IPS-18c (cell line): ENCODE measurements around the gene WBP1.
A peak's percentile ranks its signal among the peaks of the same experiment; 100 is the strongest.
"Not testable (repeated sequence)": the region's sequence is repeated elsewhere in the genome, so short reads cannot be mapped to it uniquely, and the experiment has no call there.

ENCODE experiments used
- H3K4me3 ChIP-seq: 2 replicates; pipeline ENCODE4 v1.7.0; 2013; ENCODE audit warnings: low read depth, mild to moderate bottlenecking, low read length, moderate library complexity; ENCODE audit not compliant: insufficient read depth
- H3K9me3 ChIP-seq: one replicate; pipeline ENCODE4 v1.6.1; 2013; ENCODE audit warnings: mild to moderate bottlenecking, low read length, moderate library complexity; ENCODE audit not compliant: control insufficient read depth, insufficient read depth

WBP1 gene

GRCh38 chr2:74441690-74442482 is 16.4 kb upstream of the WBP1 start, which contains the start of gene RTKN:
TSS of gene RTKN (minus strand) at chr2:74441937. CDS start at chr2:74441816, 121 bp downstream.
- H3K4me3 ChIP-seq: peak within 1 kb of the TSS; percentile 92

GRCh38 chr2:74442483-74443297 is 15.5 kb upstream of the WBP1 start:
- peak overlapping the region; percentile 92 for H3K4me3 ChIP-seq
- H3K9me3 ChIP-seq: not testable (repeated sequence)

More at GRCh38 chr2:74441690-74442482, 16.4 kb upstream of the WBP1 start, which contains the start of gene RTKN:
- H3K9me3 ChIP-seq: no peaks in the 10 kb centered on the region

- Histone ChIP-seq H3K9me3 (no peaks in the 10 kb centered on the region), H3K4me3 (no peak overlapping the region)
Measured at GRCh38 chr2:74444498-74445318, 13.5 kb upstream of the WBP1 start.

GRCh38 chr2:74447230-74447999 is 10.8 kb upstream of the WBP1 start:
- Histone ChIP-seq H3K4me3 (no peak overlapping the region), H3K9me3 (no peaks in the 10 kb centered on the region)

- Histone ChIP-seq H3K4me3 (no peak overlapping the region), H3K9me3 (no peaks in the 10 kb centered on the region)
Measured at GRCh38 chr2:74448771-74449170, 9.5 kb upstream of the WBP1 start.

GRCh38 chr2:74450570-74451190 is 7.6 kb upstream of the WBP1 start:
- H3K4me3 ChIP-seq: no peak overlapping the region
- H3K9me3 ChIP-seq: no peaks in the 10 kb centered on the region

- Histone ChIP-seq H3K4me3 (peak within 1 kb of the TSS; percentile 89), H3K9me3 (no peaks in the 10 kb centered on the region)
Measured at GRCh38 chr2:74454654-74455511, 3.4 kb upstream of the WBP1 start, which contains the start of gene INO80B. TSS of gene INO80B (plus strand) at chr2:74455087. CDS start at chr2:74455117, 30 bp downstream.

GRCh38 chr2:74457129-74457548 is 1.1 kb upstream of the WBP1 start:
- H3K4me3 ChIP-seq: peak overlapping the region; percentile 96; the same call in 1 of the 2 replicates
- no peaks in the 10 kb centered on the region for H3K9me3 ChIP-seq

GRCh38 chr2:74457549-74458131 is 598 bp upstream of the WBP1 start:
- Histone ChIP-seq H3K9me3 (no peaks in the 10 kb centered on the region), H3K4me3 (peak overlapping the region; percentile 96)

GRCh38 chr2:74458938-74459363 is 713 bp downstream of the WBP1 start:
- Histone ChIP-seq H3K9me3 (no peaks in the 10 kb centered on the region), H3K4me3 (peak overlapping the region; percentile 78)

- not testable (repeated sequence) for H3K9me3 ChIP-seq
- peak overlapping the region; percentile 9; the same call in 1 of the 2 replicates for H3K4me3 ChIP-seq
Measured at GRCh38 chr2:74459503-74460118, 1.4 kb downstream of the WBP1 start.

GRCh38 chr2:74460187-74460586 is 1.9 kb downstream of the WBP1 start:
- not testable (repeated sequence) for H3K4me3 ChIP-seq, H3K9me3 ChIP-seq

- Histone ChIP-seq H3K9me3 (no peaks in the 10 kb centered on the region), H3K4me3 (no peak overlapping the region)
Measured at GRCh38 chr2:74461187-74462053, 3.2 kb downstream of the WBP1 start.
